ENCODE data around the gene BTBD18.

GRCh38 chr11:57764566-57764965 is 12.9 kb upstream of the BTBD18 start:
- TF ChIP-seq CTCF (IDR thresholded peaks at IDR 0.05; ENCODE audit: poor library complexity) (no peak), EZH2 (IDR thresholded peaks at IDR 0.05; ENCODE audit: borderline replicate concordance) (no peak)
